Suppressor macrophage treated with lipopolysaccharide for 1 hour (primary cell): ENCODE data around the gene TREML4.

Experiments used
- DNase-seq, 3 donors: peaks; one replicate each; pipeline ENCODE4 v3.0.0-alpha.2; 2020 to 2022

The TREML4 gene

GRCh38 chr6:41288030-41288753 lies 60.0 kb downstream of the TREML4 start:
- peak; percentile 51 to 76 (median 74) for DNase-seq
